Fibroblast of mammary gland (primary cell): Measurements from ENCODE around the gene COBL.

Experiments
- DNase-seq: peaks from one replicate; pipeline ENCODE4 v3.0.0-alpha.2; 2010; ENCODE audit warnings: low read depth
- H3K4me3 ChIP-seq: 2 replicates; pipeline ENCODE4 v1.5.1; 2011; ENCODE audit warnings: low read depth, mild to moderate bottlenecking, low read length, moderate library complexity; ENCODE audit not compliant: control insufficient read depth
- CTCF ChIP-seq: conservative IDR thresholded peaks from 2 replicates; pipeline ENCODE4 v1.5.1; 2011; ENCODE audit warnings: low read depth, low read length, inconsistent platforms; ENCODE audit not compliant: control insufficient read depth, insufficient read depth

COBL gene

GRCh38 chr7:51308265-51308664, 8.3 kb downstream of the COBL start:
- DNase-seq = peak; percentile 27
- H3K4me3 ChIP-seq = no peak overlapping the region
- no peak for TF ChIP-seq CTCF

- no peak overlapping the region for H3K4me3 ChIP-seq
- no peak for TF ChIP-seq CTCF
- no peak for DNase-seq
Measured at GRCh38 chr7:51307651-51308210, 8.9 kb downstream of the COBL start.

GRCh38 chr7:51306761-51307160, 9.8 kb downstream of the COBL start:
- DNase-seq = no peak
- TF ChIP-seq CTCF = no peak

GRCh38 chr7:51304729-51305128, 11.9 kb downstream of the COBL start:
- no peak for TF ChIP-seq CTCF
- H3K4me3 ChIP-seq = no peak overlapping the region
- no peak for DNase-seq

More at GRCh38 chr7:51306761-51307160, 9.8 kb downstream of the COBL start:
- no peak overlapping the region for H3K4me3 ChIP-seq

- no peak for TF ChIP-seq CTCF
- DNase-seq = no peak
Measured at GRCh38 chr7:51303142-51303525, 13.5 kb downstream of the COBL start.

GRCh38 chr7:51301806-51302205, 14.8 kb downstream of the COBL start:
- TF ChIP-seq CTCF = no peak
- DNase-seq = no peak
- no peak overlapping the region for H3K4me3 ChIP-seq

More at GRCh38 chr7:51303142-51303525, 13.5 kb downstream of the COBL start:
- no peak overlapping the region for H3K4me3 ChIP-seq
